Activated CD4-positive, CD25-positive, alpha-beta regulatory T cell treated with anti-CD3 and anti-CD28 coated beads, Interleukin-2, amount 50 U/mL, for 16 hours (primary cell): ENCODE data around the gene MEI1.
"Not testable (repeated sequence)": the region's sequence is repeated elsewhere in the genome, so short reads cannot be mapped to it uniquely, and the experiment has no call there.

Source experiments
- DNase-seq: peaks from one replicate; pipeline ENCODE4 v3.0.0-alpha.2; 2020; ENCODE audit warnings: low read depth, low spot score

Gene MEI1

DNA sequence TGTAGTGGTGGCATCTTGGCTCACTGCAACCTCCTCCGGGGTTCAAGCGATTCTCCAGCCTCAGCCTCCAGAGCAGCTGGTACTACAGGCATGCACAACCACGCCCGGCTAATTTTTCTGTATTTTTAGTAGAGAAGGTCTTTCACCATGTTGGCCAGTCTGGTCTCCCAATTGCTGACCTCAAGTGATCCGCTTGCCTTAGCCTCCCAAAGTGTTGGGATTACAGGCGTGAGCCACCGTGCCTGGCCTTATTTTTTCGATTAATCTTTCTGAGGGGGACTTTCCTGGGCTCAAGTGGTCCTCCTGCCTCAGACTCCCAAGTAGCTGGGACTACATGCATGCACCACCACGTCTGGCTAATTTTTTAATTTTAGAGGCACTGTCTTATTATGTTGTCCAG lies 16.3 kb upstream of the MEI1 start:
- DNase-seq: no peak

- no peak for DNase-seq
Measured at GRCh38 chr22:41683616-41684015, 15.7 kb upstream of the MEI1 start.

GRCh38 chr22:41684194-41684593 lies 15.1 kb upstream of the MEI1 start:
- DNase-seq: no peak

- DNase-seq: not testable (repeated sequence)
Measured at GRCh38 chr22:41686890-41687289, 12.4 kb upstream of the MEI1 start.

DNA sequence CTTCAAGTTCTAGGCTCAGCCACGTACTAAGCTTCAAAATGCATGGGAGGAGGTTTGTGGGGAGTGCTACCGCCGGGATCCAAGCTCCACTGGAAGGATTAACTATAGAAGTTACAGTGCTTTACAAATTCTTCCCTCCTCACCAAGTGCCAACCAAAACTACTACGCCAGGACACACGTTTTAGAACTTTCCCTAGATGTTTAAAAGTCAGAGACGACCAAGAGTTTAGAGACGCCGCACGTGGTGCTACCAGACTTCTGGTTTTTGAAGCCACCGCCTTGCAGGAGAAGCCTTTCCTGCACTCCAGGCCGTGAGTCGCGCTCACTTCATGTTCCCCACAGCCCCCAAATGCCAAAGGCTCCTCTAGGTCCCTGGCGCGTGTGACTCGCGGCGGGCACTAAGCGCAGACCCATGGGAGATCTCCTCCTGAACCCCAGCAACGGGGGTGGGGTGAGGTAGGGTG lies 11.4 kb upstream of the MEI1 start:
- no peak for DNase-seq

- peak; percentile 88 for DNase-seq
Measured at GRCh38 chr22:41688365-41689211, 10.7 kb upstream of the MEI1 start, which contains the start of gene SNU13. Gene SNU13 (minus strand): TSS chr22:41688867. CDS start chr22:41688796, 71 bp downstream.

GRCh38 chr22:41690476-41690875 lies 8.8 kb upstream of the MEI1 start:
- DNase-seq: no peak

GRCh38 chr22:41695211-41695610 lies 4.1 kb upstream of the MEI1 start:
- no peak for DNase-seq

DNA sequence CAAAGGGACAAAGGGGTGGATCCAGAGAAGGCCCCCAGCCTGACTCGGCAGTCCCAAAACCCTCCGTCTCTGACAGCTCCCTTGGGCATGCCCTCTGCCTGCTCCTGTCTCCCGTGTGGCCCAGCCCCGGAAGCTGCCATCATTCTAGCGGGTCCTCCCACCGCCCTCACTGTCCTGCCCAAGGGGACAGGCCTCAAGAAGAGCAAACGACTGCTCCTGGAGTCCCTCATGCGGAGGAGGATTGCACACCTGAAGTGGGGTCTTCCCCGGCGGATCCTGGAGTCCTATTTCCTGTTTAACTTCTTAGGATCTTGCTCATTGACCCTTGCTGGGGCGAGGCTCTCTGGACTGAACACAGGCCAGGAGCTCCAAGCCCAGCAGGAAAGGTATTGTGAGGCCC lies 2.6 kb upstream of the MEI1 start:
- no peak for DNase-seq

- peak; percentile 87 for DNase-seq
Measured at GRCh38 chr22:41697126-41697775, 2.1 kb upstream of the MEI1 start.

- DNase-seq: no peak
Measured at GRCh38 chr22:41700108-41700364, 733 bp downstream of the MEI1 start.

GRCh38 chr22:41702763-41703162 lies 3.5 kb downstream of the MEI1 start:
- DNase-seq: no peak

- DNase-seq: no peak
Measured at GRCh38 chr22:41709341-41709740, 10.0 kb downstream of the MEI1 start.

DNA sequence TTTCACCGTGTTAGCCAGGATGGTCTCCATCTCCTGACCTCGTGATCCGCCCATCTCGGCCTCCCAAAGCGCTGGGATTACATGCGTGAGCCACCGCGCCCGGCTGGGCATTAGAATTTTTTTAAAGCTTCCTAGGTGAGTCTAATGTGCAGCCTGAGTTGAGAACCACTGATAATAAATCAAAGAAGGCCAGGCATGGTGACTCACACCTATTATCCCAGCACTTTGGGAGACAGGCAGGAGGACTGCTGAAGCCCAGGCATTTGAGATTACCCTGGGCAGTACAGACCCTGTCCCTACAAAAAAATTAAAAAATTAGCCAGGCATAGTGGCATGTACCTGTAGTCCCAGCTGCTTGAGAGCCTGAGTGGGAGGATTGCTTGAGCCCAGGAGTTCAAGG lies 13.7 kb downstream of the MEI1 start:
- DNase-seq: no peak

- DNase-seq: no peak
Measured at GRCh38 chr22:41722496-41722895, 23.2 kb downstream of the MEI1 start.

DNA sequence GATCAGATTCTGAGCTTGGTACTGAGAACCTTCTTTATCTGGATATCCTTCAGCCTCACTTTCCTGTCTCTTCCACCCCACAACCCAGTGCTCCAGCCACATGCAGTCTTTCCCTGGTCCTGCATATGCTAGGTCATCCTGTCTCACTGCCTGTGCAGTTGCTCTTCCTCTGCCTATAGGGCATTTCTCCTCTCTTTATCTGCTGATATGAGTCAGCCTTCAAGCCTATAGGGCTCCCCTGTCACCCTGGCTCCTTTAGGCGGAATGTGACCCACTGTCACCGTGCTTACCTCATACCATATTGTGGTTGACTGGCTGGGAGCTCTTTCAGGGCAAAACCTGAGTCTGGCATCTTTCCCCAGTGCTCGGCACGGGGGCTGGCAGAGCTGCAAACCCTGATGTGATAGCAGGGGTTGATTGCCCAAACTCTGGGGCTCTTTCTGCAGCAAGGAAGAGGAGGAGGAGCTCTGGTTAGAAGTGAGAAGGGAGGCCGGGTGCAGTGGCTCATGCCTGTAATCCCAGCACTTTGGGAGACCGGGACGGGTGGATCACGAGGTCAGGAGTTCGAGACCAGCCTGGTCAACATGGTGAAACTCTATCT lies 26.3 kb downstream of the MEI1 start:
- DNase-seq: no peak

- no peak for DNase-seq
Measured at GRCh38 chr22:41731609-41732008, 32.3 kb downstream of the MEI1 start.

DNA sequence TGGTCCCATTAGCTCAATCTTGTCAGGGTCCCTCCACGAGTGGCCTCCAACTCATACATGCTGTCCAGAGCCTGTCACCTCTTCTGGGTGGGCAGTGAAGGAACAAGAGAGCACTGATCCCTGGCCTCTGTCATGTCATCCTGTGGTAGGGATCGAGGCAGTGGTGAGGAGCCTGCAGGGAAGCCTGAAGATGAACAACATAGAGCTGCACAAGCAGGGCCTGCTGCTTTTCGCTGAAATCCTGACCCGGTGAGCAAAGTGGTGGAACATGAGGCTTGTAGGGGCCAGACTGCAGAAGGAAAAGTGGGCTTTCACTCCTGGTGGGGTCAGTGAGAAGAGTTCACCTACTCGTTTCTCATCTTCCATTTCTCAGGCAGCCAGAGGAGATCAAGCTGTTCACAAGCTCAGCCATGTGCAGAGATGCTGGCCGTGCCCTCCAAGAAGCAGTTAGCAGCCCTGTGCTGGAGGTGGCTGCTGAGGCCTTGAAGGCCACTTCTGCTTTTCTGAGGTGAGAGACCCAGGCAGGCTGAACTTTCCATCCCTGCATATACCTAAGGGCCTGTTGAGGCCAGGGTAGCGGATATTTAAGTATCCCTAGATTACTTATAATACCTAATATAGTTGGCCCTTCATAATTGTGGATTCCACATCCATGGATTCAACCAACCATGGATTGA lies 32.9 kb downstream of the MEI1 start:
- DNase-seq: no peak

DNA sequence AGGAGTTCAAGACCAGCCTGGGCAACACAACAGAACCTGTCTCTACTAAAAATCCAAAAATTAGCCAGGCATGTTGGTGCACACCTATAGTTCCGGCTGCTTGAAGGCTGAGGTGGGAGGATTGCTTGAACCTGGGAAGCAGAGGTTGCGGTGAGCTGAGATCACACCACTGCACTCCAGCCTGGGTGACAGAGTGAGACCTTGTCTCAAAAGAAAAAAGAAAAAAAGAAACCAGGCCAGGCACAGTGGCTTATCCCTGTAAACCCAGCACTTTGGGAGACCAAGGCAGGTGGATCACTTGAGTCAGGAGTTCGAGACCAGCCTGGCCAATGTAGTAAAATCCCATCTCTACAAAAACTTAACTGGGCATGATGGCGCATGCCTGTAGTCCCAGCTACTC lies 33.9 kb downstream of the MEI1 start:
- not testable (repeated sequence) for DNase-seq

DNA sequence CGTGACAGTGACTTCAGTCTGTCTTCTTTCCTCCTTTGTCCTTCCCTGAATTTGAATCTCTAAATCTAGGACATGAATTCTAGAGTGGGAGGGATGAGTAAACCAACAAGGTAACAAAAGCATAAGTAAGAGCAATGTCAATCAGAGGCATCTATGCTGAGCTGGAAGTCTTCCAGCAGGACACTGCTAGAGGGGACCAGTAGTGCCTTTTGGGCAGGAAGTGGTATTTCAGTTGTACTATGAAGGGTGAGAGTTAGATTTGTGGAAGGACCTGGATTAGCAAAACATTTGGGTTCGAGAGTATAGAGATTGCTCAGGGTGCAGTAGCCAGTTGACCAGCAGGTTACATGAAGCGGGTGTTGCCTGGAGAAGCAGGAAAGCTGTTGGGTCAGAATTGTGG lies 40.3 kb downstream of the MEI1 start:
- DNase-seq: no peak

DNA sequence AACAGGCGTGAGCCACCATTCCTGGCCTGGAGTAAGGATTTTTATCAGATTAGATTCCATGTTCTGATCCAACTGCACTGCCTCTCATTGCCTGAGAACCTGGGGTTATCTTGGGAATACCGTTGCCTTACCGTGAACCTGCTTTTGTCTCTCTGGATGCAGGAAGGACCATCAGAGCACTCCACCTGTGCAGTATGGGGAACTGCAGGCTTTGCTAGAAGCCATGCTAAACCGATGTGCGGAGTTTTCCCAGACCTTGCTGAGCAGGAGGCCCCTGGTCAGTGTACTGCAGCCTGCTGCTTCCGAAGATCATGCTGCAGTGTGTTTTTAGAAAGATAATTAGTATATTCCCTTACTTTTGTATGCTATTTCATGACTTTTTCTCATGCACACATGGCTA lies 43.6 kb downstream of the MEI1 start:
- no peak for DNase-seq

DNA sequence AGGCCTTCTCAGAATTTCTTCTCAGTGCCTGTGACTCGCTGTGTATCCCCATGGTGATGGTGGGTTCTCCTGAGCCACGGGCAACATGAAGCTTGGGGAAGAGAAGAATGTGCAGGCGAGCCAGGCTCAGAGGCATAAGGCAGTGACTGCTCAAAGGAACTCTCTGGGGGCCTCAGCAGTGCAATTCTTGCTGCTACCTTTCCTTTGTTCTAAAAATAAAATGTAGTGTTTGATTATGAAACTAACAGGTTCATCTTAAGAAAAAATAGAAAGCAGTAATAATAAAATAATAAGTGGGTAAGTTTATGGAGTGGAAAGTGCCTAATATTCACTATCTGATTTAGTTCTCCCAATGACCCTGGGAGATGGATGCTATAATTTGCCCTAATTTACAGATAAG lies 46.7 kb downstream of the MEI1 start:
- no peak for DNase-seq
